NCI-H460 (cell line): ENCODE data around the gene GEN1. TPM values are rescaled to one million over a fixed set of nuclear protein-coding genes. Genes with fewer than 3 reads are reported as not detected.

Experiments used
- DNase-seq: peaks from one replicate; pipeline ENCODE4 v3.0.0-alpha.2; 2016; ENCODE audit warnings: low read depth; ENCODE audit errors: extremely low read depth
- total RNA-seq: library from RNA; depleted of rRNA; stranded (reverse); fragments of >200 nt; shearing (Covaris generic); gene quantifications from 2 replicates; pipeline ENCODE4 v1.2.3, GENCODE V29; 2014

GEN1 gene
- total RNA-seq, 1 experiment from 2014 or later = 20.1 TPM

- no peak for DNase-seq
Measured at GRCh38 chr2:17793296-17793695, 39.4 kb downstream of the GEN1 start.

- no peak for DNase-seq
Measured at GRCh38 chr2:17793803-17794354, 39.9 kb downstream of the GEN1 start.

GRCh38 chr2:17795309-17795708, 41.4 kb downstream of the GEN1 start:
- DNase-seq = no peak

GRCh38 chr2:17798338-17798737, 44.4 kb downstream of the GEN1 start:
- DNase-seq = no peak

GRCh38 chr2:17799301-17800120, 45.6 kb downstream of the GEN1 start:
- DNase-seq = no peak

GRCh38 chr2:17800219-17800618, 46.3 kb downstream of the GEN1 start:
- no peak for DNase-seq

- no peak for DNase-seq
Measured at GRCh38 chr2:17800693-17801458, 46.9 kb downstream of the GEN1 start.

- DNase-seq = no peak
Measured at GRCh38 chr2:17803497-17803896, 49.6 kb downstream of the GEN1 start.

GRCh38 chr2:17804358-17804757, 50.4 kb downstream of the GEN1 start:
- no peak for DNase-seq

GRCh38 chr2:17805166-17805565, 51.2 kb downstream of the GEN1 start:
- no peak for DNase-seq

GRCh38 chr2:17805717-17806363, 51.9 kb downstream of the GEN1 start:
- no peak for DNase-seq

- no peak for DNase-seq
Measured at GRCh38 chr2:17813010-17813741, 59.2 kb downstream of the GEN1 start.

- no peak for DNase-seq
Measured at GRCh38 chr2:17813742-17814473, 60.0 kb downstream of the GEN1 start.

GRCh38 chr2:17814601-17815000, 60.7 kb downstream of the GEN1 start:
- no peak for DNase-seq

GRCh38 chr2:17815468-17816184, 61.7 kb downstream of the GEN1 start:
- no peak for DNase-seq

- no peak for DNase-seq
Measured at GRCh38 chr2:17816396-17817245, 62.7 kb downstream of the GEN1 start, which contains the start of gene MSGN1. Gene MSGN1 (plus strand): TSS chr2:17816460. CDS start chr2:17816519, 59 bp downstream.

- DNase-seq = no peak
Measured at GRCh38 chr2:17818235-17818815, 64.4 kb downstream of the GEN1 start.

- DNase-seq = no peak
Measured at GRCh38 chr2:17821080-17821479, 67.1 kb downstream of the GEN1 start.
